ENCODE data around the gene ALDH3A1. TPM values are rescaled to one million over a fixed set of nuclear protein-coding genes. Genes with fewer than 3 reads are reported as not detected.

Gene ALDH3A1
- total RNA-seq, 2 donors from 2014 or later = 0.42 to 0.44 TPM

GRCh38 chr17:19702217-19702641 is 45.9 kb downstream of the ALDH3A1 start:
- H3K4me3 Mint-ChIP-seq = no peak overlapping the region
- H3K9me3 Mint-ChIP-seq = no peaks in the 10 kb centered on the region
- peaks cover 15% of the 10 kb centered on the region for H3K4me1 Mint-ChIP-seq
- Histone ChIP-seq H3K9me3 (ENCODE audit: control insufficient read depth, low read length) (no peaks in the 10 kb centered on the region), H3K4me1 (ENCODE audit: control insufficient read depth, insufficient read depth, low read length) (peaks cover 8% of the 10 kb centered on the region), H3K4me3 (ENCODE audit: low read length) (no peak overlapping the region), H3K9ac (ENCODE audit: extremely low read depth, low read length, poor library complexity, severe bottlenecking) (no peak overlapping the region), H3K36me3 (ENCODE audit: control insufficient read depth, insufficient read depth, low read length) (no peaks in the 10 kb centered on the region), H3K27ac (ENCODE audit: low read depth, low read length) (no peak overlapping the region), H3K27me3 (ENCODE audit: control insufficient read depth, insufficient read depth, low read length, poor library complexity, severe bottlenecking) (no peaks in the 10 kb centered on the region)
- WGBS, 2 experiments (ENCODE audit: insufficient coverage in 1 of 2, insufficient read length in 1 of 2) = 86 to 89% methylated on average over 4 of the region's 4 CpGs
- TF ChIP-seq CTCF (conservative IDR thresholded peaks at IDR 0.05) = no peak
- H3K36me3 Mint-ChIP-seq (ENCODE audit: low read depth) = no peaks in the 10 kb centered on the region
- H3K27me3 Mint-ChIP-seq (ENCODE audit: insufficient read depth) = no peaks in the 10 kb centered on the region
- H3K27ac Mint-ChIP-seq = no peak overlapping the region
- DNase-seq = no peak

Other genes starting within 250 kb of the ALDH3A1 start
- gene SLC47A1, start 214.4 kb downstream of the ALDH3A1 start, total RNA-seq = 1 to 10 TPM; 2.5 to 3.1 TPM
- 10 to 100 TPM; 26.9 to 60.1 TPM for gene ALDH3A2, start 99.5 kb downstream of the ALDH3A1 start, total RNA-seq
- gene SLC47A2, start 31.7 kb downstream of the ALDH3A1 start, total RNA-seq = not detected
- gene ULK2, start 119.6 kb upstream of the ALDH3A1 start, total RNA-seq = 10 to 100 TPM; 19.5 to 33.7 TPM
- gene AKAP10, start 229.5 kb upstream of the ALDH3A1 start, total RNA-seq = 10 to 100 TPM; 29.6 to 39.1 TPM